ENCODE data around the gene BNC1.

The BNC1 gene

GRCh38 chr15:83206526-83207008 lies 77.9 kb downstream of the BNC1 start:
- WGBS, result 1% methylated on average over 24 of the region's 25 CpGs
- peak overlapping the region; percentile 13 to 14 for H3K23ac ChIP-seq (ENCODE audit: low read length in 2 of 2)

More at GRCh38 chr15:83206526-83207008, 77.9 kb downstream of the BNC1 start:
- Histone ChIP-seq H3K4me2 (ENCODE audit: low read length, poor library complexity, severe bottlenecking) (peak overlapping the region; percentile 92), H3K18ac (ENCODE audit: low read depth in 1 of 2, low read length in 2 of 2) (peak overlapping the region; percentile 84 to 97), H3K27me3 (ENCODE audit: control insufficient read depth in 1 of 2, insufficient read depth in 1 of 2, low read length in 2 of 2) (no peaks in the 10 kb centered on the region), H2BK12ac (ENCODE audit: low read length in 2 of 2) (peak overlapping the region in 1 of 2 experiments; percentile 80), H4K91ac (ENCODE audit: low read length) (peak overlapping the region; percentile 86), H3K79me1 (replicated peaks; ENCODE audit: low read length, poor library complexity, severe bottlenecking) (no peaks in the 10 kb centered on the region), H2AK5ac (ENCODE audit: low read length, severe bottlenecking) (no peak overlapping the region), H2AFZ (ENCODE audit: low read depth, low read length) (peak overlapping the region; percentile 78), H3K4me1 (ENCODE audit: control insufficient read depth, insufficient read depth, low read depth, low read length) (peaks cover 3% of the 10 kb centered on the region), H3K36me3 (ENCODE audit: control insufficient read depth in 1 of 2, insufficient read depth in 2 of 2, low read depth in 1 of 2, low read length in 2 of 2) (no peaks in the 10 kb centered on the region), H3K4me3 (ENCODE audit: insufficient read depth in 1 of 2, low read depth in 1 of 2, low read length in 2 of 2) (peak overlapping the region; percentile 85 to 88), H3K9me3 (ENCODE audit: control insufficient read depth, low read length) (no peaks in the 10 kb centered on the region), H3K4ac (ENCODE audit: low read depth in 1 of 2, low read length in 2 of 2) (peak overlapping the region; percentile 71 to 91), H2BK120ac (ENCODE audit: low read depth, low read length) (peak overlapping the region; percentile 61), H3K9ac (ENCODE audit: low read length) (peak overlapping the region; percentile 92), H4K8ac (ENCODE audit: low read length) (peak overlapping the region; percentile 85), H3K14ac (ENCODE audit: low read length in 2 of 2) (peak overlapping the region in 1 of 2 experiments; percentile 68), H2BK5ac (ENCODE audit: low read depth, low read length, poor library complexity, severe bottlenecking) (peak overlapping the region; percentile 9), H3K27ac (ENCODE audit: low read length, poor library complexity, severe bottlenecking) (peak overlapping the region; percentile 66), H2BK15ac (ENCODE audit: low read depth, poor library complexity, severe bottlenecking) (peak overlapping the region; percentile 90)
- peak; percentile 37 for DNase-seq

Data from mesenchymal stem cell (in vitro differentiated cells and primary cell).